HepG2 (cell line): Measurements from ENCODE around the gene PDE3B. TPM values are rescaled to one million over a fixed set of nuclear protein-coding genes. Genes with fewer than 3 reads are reported as not detected.

Experiments used
- ARID3A ChIP-seq: IDR thresholded peaks from 2 replicates; pipeline ENCODE4 v1.6.1; 2012; ENCODE audit warnings: low read depth, low read length, improper control_type of control experiment
- DZIP1 ChIP-seq: sonication (generic); formaldehyde crosslinking; IDR thresholded peaks from 2 replicates; pipeline ENCODE4 v1.5.0; 2020; ENCODE audit warnings: mild to moderate bottlenecking, missing genetic modification reagents
- GTF3A ChIP-seq: sonication (generic); formaldehyde crosslinking; conservative IDR thresholded peaks from 2 replicates; pipeline ENCODE4 v1.4.0; 2020; ENCODE audit warnings: mild to moderate bottlenecking, missing genetic modification reagents
- JUNB ChIP-seq: sonication (generic); formaldehyde crosslinking; IDR thresholded peaks from 2 replicates; pipeline ENCODE4 v1.8.0; 2022; ENCODE audit warnings: missing genetic modification reagents, mild to moderate bottlenecking, borderline replicate concordance
- KMT2A ChIP-seq: sonication (generic); formaldehyde crosslinking; IDR thresholded peaks from 2 replicates; pipeline ENCODE4 v1.4.0; 2020; ENCODE audit warnings: missing genetic modification reagents
- MAFK ChIP-seq, 2 experiments: IDR thresholded peaks in 1 of 2; conservative IDR thresholded peaks in 1 of 2; 2 replicates each; pipeline ENCODE4 v1.6.1; 2011; ENCODE audit warnings: improper control_type of control experiment in 2 of 2, low read length in 2 of 2
- THYN1 ChIP-seq: sonication (generic); formaldehyde crosslinking; IDR thresholded peaks from 2 replicates; pipeline ENCODE4 v1.8.1; 2023; ENCODE audit warnings: low read depth, mild to moderate bottlenecking, moderate library complexity, missing genetic modification reagents, borderline replicate concordance
- ZFY ChIP-seq: sonication (generic); formaldehyde crosslinking; IDR thresholded peaks from 2 replicates; pipeline ENCODE4 v1.4.0; 2020; ENCODE audit warnings: missing genetic modification reagents
- ZNF550 ChIP-seq: sonication (generic); formaldehyde crosslinking; IDR thresholded peaks from 2 replicates; pipeline ENCODE4 v1.4.0; 2020; ENCODE audit warnings: mild to moderate bottlenecking, missing genetic modification reagents, borderline replicate concordance
- ZNF703 ChIP-seq: sonication (generic); formaldehyde crosslinking; IDR thresholded peaks from 2 replicates; pipeline ENCODE4 v1.5.1; 2020; ENCODE audit warnings: missing genetic modification reagents, mild to moderate bottlenecking, moderate library complexity, borderline replicate concordance
- polyA plus RNA-seq, 8 experiments: library from polyadenylated mRNA; depleted of rRNA in 3 of 8; stranded (reverse) in 7 of 8; unstranded in 1 of 8; fragments of >200 nt; fragmentation: Illumina TruSeq in 4 of 8; extraction: Trizol in 4 of 8; gene quantifications; 2 replicates each; pipeline versions ENCODE4 v1.2.1 to v1.2.3, GENCODE V29; 2011 to 2016; ENCODE audit warnings: low read depth in 4 of 8, missing spikeins in 1 of 8, mixed read lengths in 1 of 8; ENCODE audit not compliant: insufficient read depth in 1 of 8
- total RNA-seq, 5 experiments: library from RNA; depleted of rRNA; stranded (reverse); fragments of >200 nt; fragmentation: Illumina TruSeq; extraction: Trizol; gene quantifications; 2 replicates each; pipeline ENCODE4 v1.2.3, GENCODE V29; 2016; ENCODE audit warnings: low read depth in 1 of 5

Gene PDE3B
- total and polyA plus RNA-seq, 2 of the 13 experiments (the other 11 are each of a cell fraction or from before 2014, with no cell fraction given), result 14.1 to 26.5 TPM

- TF ChIP-seq ARID3A (no peak), ZFY (CRISPR knock-in tag) (no peak), KMT2A (no peak), MAFK (conservative IDR thresholded peaks at IDR 0.05 in 1 of 2, IDR thresholded peaks at IDR 0.05 in 1 of 2; ENCODE audit: low read length in 2 of 2) (peak; percentile 22 to 42; a peak in 2 of 4 replicates), ZNF550 (CRISPR knock-in tag) (no peak), ZNF703 (CRISPR knock-in tag) (no peak), JUNB (CRISPR knock-in tag) (no peak), DZIP1 (CRISPR knock-in tag) (no peak), THYN1 (CRISPR knock-in tag) (no peak), GTF3A (peak; percentile 63; the same call in 1 of the 2 replicates)
These were observed 249.0 kb downstream of the PDE3B start (continued) for GRCh38 chr11:14892577-14892976.
